Mesothelial cell of epicardium (in vitro differentiated cells): ENCODE data around the gene NLGN1. TPM values are rescaled to one million over a fixed set of nuclear protein-coding genes. Genes with fewer than 3 reads are reported as not detected.

ENCODE experiments used
- DNase-seq, 2 experiments: peaks; one replicate each; pipeline ENCODE4 v3.0.0; 2021; ENCODE audit warnings: low spot score in 2 of 2; ENCODE audit not compliant: unreplicated experiment in 2 of 2
- H3K27ac Mint-ChIP-seq: 2 replicates; pipeline ENCODE4 v1.8.0; 2021; ENCODE audit warnings: mixed read lengths
- H3K27me3 Mint-ChIP-seq: 2 replicates; pipeline ENCODE4 v1.8.0; 2021; ENCODE audit warnings: low read depth, mixed read lengths
- H3K36me3 Mint-ChIP-seq: 2 replicates; pipeline ENCODE4 v1.8.0; 2021; ENCODE audit warnings: mixed read lengths
- H3K4me1 Mint-ChIP-seq: 2 replicates; pipeline ENCODE4 v1.8.0; 2021; ENCODE audit warnings: mixed read lengths
- H3K4me3 Mint-ChIP-seq: 2 replicates; pipeline ENCODE4 v1.8.0; 2021; ENCODE audit warnings: mild to moderate bottlenecking, moderate library complexity, mixed read lengths
- H3K9me3 Mint-ChIP-seq: 2 replicates; pipeline ENCODE4 v1.8.0; 2021; ENCODE audit warnings: mixed read lengths
- total RNA-seq: library from RNA; stranded (reverse); gene quantifications from 3 replicates; pipeline ENCODE4 v1.2.1, GENCODE V29; 2021
- TF ChIP-seq, protein P1 (sequence below): fragments of 200-600 bp; sonication (generic); IDR thresholded peaks from one replicate; pipeline ENCODE4 v1.5.0; 2021; ENCODE audit warnings: antibody characterized with exemption; ENCODE audit not compliant: unreplicated experiment

NLGN1 gene
- total RNA-seq, 1 donor from 2014 or later, result 4.2 TPM

- Mint-ChIP-seq H3K4me1 (peaks cover 27% of the 10 kb centered on the region), H3K9me3 (no peaks in the 10 kb centered on the region), H3K36me3 (no peaks in the 10 kb centered on the region), H3K27me3 (no peaks in the 10 kb centered on the region), H3K4me3 (no peak overlapping the region), H3K27ac (no peak overlapping the region)
- DNase-seq, result no peak
- TF ChIP-seq, protein P1, sequence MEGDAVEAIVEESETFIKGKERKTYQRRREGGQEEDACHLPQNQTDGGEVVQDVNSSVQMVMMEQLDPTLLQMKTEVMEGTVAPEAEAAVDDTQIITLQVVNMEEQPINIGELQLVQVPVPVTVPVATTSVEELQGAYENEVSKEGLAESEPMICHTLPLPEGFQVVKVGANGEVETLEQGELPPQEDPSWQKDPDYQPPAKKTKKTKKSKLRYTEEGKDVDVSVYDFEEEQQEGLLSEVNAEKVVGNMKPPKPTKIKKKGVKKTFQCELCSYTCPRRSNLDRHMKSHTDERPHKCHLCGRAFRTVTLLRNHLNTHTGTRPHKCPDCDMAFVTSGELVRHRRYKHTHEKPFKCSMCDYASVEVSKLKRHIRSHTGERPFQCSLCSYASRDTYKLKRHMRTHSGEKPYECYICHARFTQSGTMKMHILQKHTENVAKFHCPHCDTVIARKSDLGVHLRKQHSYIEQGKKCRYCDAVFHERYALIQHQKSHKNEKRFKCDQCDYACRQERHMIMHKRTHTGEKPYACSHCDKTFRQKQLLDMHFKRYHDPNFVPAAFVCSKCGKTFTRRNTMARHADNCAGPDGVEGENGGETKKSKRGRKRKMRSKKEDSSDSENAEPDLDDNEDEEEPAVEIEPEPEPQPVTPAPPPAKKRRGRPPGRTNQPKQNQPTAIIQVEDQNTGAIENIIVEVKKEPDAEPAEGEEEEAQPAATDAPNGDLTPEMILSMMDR, result no peak
Measured at GRCh38 chr3:174097686-174098085, 700.1 kb downstream of the NLGN1 start.

GRCh38 chr3:174098746-174099145 lies 701.2 kb downstream of the NLGN1 start:
- Mint-ChIP-seq H3K27me3 (no peaks in the 10 kb centered on the region), H3K36me3 (no peaks in the 10 kb centered on the region), H3K4me3 (no peak overlapping the region), H3K27ac (no peak overlapping the region), H3K4me1 (peaks cover 21% of the 10 kb centered on the region), H3K9me3 (no peaks in the 10 kb centered on the region)
- DNase-seq, result no peak
- TF ChIP-seq, protein P1, result no peak

GRCh38 chr3:174099724-174100123 lies 702.2 kb downstream of the NLGN1 start:
- Mint-ChIP-seq H3K36me3 (no peaks in the 10 kb centered on the region), H3K4me1 (peaks cover 16% of the 10 kb centered on the region), H3K9me3 (no peaks in the 10 kb centered on the region), H3K27me3 (no peaks in the 10 kb centered on the region), H3K27ac (no peak overlapping the region), H3K4me3 (no peak overlapping the region)
- DNase-seq, result no peak
- TF ChIP-seq, protein P1, result no peak

DNA sequence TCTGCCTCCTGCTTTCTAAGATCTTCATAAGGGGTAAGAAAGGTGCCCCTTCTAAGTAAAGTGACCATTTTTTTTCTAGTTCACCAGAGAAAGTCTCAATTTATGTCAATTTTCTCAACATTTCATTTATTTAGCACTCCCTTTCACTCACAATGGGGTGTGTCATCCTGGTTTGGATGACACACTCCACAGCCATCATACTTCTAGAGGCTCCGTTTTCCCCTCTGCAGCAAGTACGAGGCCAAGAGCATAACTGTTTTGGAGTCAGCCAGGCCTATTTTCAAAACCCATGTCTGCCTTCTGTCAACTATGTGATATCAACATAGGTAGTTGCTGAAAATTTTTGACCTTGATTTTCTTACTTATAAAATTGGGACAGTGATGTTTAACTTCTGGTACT lies 703.2 kb downstream of the NLGN1 start:
- no peak overlapping the region for H3K4me3 Mint-ChIP-seq
- no peaks in the 10 kb centered on the region for H3K36me3 Mint-ChIP-seq
- TF ChIP-seq, protein P1, result no peak
- H3K27me3 Mint-ChIP-seq, result no peaks in the 10 kb centered on the region
- no peaks in the 10 kb centered on the region for H3K9me3 Mint-ChIP-seq
- peaks cover 15% of the 10 kb centered on the region for H3K4me1 Mint-ChIP-seq
- DNase-seq, result no peak
- no peak overlapping the region for H3K27ac Mint-ChIP-seq

- Mint-ChIP-seq H3K27ac (no peak overlapping the region), H3K9me3 (no peaks in the 10 kb centered on the region), H3K27me3 (no peaks in the 10 kb centered on the region), H3K4me1 (peaks cover 15% of the 10 kb centered on the region), H3K36me3 (no peaks in the 10 kb centered on the region), H3K4me3 (no peak overlapping the region)
- TF ChIP-seq, protein P1, result no peak
- no peak for DNase-seq
Measured at GRCh38 chr3:174101244-174101643, 703.7 kb downstream of the NLGN1 start.

GRCh38 chr3:174102274-174102673 lies 704.7 kb downstream of the NLGN1 start:
- Mint-ChIP-seq H3K27ac (no peak overlapping the region), H3K4me3 (no peak overlapping the region), H3K27me3 (no peaks in the 10 kb centered on the region), H3K9me3 (no peaks in the 10 kb centered on the region), H3K36me3 (no peaks in the 10 kb centered on the region), H3K4me1 (peaks cover 15% of the 10 kb centered on the region)
- no peak for DNase-seq
- TF ChIP-seq, protein P1, result no peak
